ENCODE results near the gene SEC14L1. TPM values are rescaled to one million over a fixed set of nuclear protein-coding genes. Genes with fewer than 3 reads are reported as not detected.

The SEC14L1 gene
- total and polyA plus RNA-seq, 2 of the 8 experiments (the other 6 are each of a cell fraction or from before 2014, with no cell fraction given) = 27.2 to 74.4 TPM

DNA sequence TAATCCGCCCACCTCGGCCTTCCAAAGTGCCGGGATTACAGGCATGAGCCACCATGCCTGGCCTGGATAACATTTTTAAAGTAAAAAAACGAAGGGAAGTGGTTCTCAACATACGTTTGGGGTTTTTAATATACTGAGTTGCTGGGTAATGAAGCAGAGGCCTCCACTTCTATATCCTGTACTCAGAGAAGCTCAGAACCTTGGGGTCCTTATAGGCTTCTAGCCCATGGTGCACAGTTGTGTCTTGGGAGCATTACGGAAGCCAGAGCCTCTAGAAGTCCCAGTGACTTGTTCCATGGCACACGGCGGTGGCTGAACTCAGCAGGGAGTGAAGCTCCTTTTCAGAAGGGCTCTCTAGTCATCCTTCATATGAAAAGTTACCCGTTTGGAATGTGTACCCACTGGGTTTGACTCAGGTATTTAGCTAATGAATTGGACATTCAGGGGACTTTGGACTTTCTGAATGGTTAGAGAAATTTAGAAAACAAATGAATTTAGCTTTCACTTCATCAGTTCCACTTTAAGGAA is 67.0 kb downstream of the SEC14L1 start:
- Histone ChIP-seq H4K5ac (ENCODE audit: insufficient read length, low read depth, low read length) (no peak overlapping the region), H3K4me3 (ENCODE audit: extremely low read depth in 1 of 4, insufficient read depth in 2 of 4, low read depth in 3 of 4, low read length in 4 of 4) (no peak overlapping the region), H3K9ac (replicated peaks in 1 of 4; ENCODE audit: extremely low read depth in 1 of 4, low read depth in 3 of 4, low read length in 3 of 4) (no peak overlapping the region), H2BK15ac (ENCODE audit: low read length) (no peak overlapping the region), H2AK5ac (ENCODE audit: low read depth, low read length) (no peak overlapping the region), H4K8ac (ENCODE audit: extremely low read depth, insufficient read depth, low read length) (no peak overlapping the region), H3K23me2 (ENCODE audit: low read depth, low read length) (no peaks in the 10 kb centered on the region), H3K56ac (replicated peaks; ENCODE audit: insufficient read length, low read depth, low read length) (no peak overlapping the region), H3K9me3 (ENCODE audit: insufficient read depth in 2 of 2, low read depth in 1 of 2, low read length in 1 of 2) (no peaks in the 10 kb centered on the region), H2AFZ (ENCODE audit: low read length) (no peak overlapping the region), H3K27me3 (replicated peaks in 1 of 4; ENCODE audit: control insufficient read depth in 3 of 4, extremely low read depth in 1 of 4, insufficient read depth in 3 of 4, low read length in 3 of 4) (no peaks in the 10 kb centered on the region), H3K79me2 (ENCODE audit: control insufficient read depth in 1 of 2, insufficient read depth in 2 of 2, low read length in 2 of 2) (no peaks in the 10 kb centered on the region), H3K4me2 (ENCODE audit: insufficient read depth in 1 of 2, low read depth in 2 of 2, low read length in 2 of 2) (no peak overlapping the region), H3K4me1 (replicated peaks in 1 of 4; ENCODE audit: control insufficient read depth in 3 of 4, insufficient read depth in 4 of 4, low read length in 3 of 4) (no peaks in the 10 kb centered on the region; a peak in 1 of 7 replicates), H2BK120ac (replicated peaks; ENCODE audit: low read depth, low read length) (no peak overlapping the region), H4K91ac (replicated peaks; ENCODE audit: insufficient read length, low read length) (no peak overlapping the region), H3K79me1 (ENCODE audit: low read depth, low read length) (no peaks in the 10 kb centered on the region), H3K4ac (replicated peaks; ENCODE audit: insufficient read length, low read depth, low read length) (no peak overlapping the region), H3K18ac (ENCODE audit: extremely low read depth, low read length) (no peak overlapping the region), H2BK20ac (ENCODE audit: low read length) (no peak overlapping the region), H4K20me1 (replicated peaks in 1 of 2; ENCODE audit: control insufficient read depth in 1 of 2, insufficient read depth in 2 of 2, low read length in 2 of 2) (peaks cover 0 to 1% of the 10 kb centered on the region in 2 experiments), H3K27ac (ENCODE audit: low read depth, low read length) (no peak overlapping the region), H2BK5ac (ENCODE audit: low read depth, low read length) (no peak overlapping the region), H3K36me3 (ENCODE audit: control insufficient read depth in 2 of 4, insufficient read depth in 4 of 4, low read length in 3 of 4) (peaks cover 20 to 66% (median 41%) of the 10 kb centered on the region in 4 experiments), H3K23ac (ENCODE audit: insufficient read length) (no peak overlapping the region), H2BK12ac (ENCODE audit: low read depth, low read length) (no peak overlapping the region), H3K14ac (ENCODE audit: insufficient read length) (no peak overlapping the region)
- no peak for DNase-seq (ENCODE audit: low read depth in 1 of 2, low spot score in 2 of 2)
- CTCF ChIA-PET (ENCODE audit: partially characterized antibody) = interaction anchor here (0.6 to 2.1 kb wide), 14 partner anchors 12 to 151 kb away, joined by 3 to 7 read pairs (median 4); no protein-coding TSS in a partner anchor
- no peak for TF ChIP-seq HDAC6 (IDR thresholded peaks at IDR 0.05; ENCODE audit: low read depth, low read length)
- no peak for TF ChIP-seq RBBP5 (IDR thresholded peaks at IDR 0.05; ENCODE audit: borderline replicate concordance, low read depth, low read length)
- TF ChIP-seq RFX5 (IDR thresholded peaks at IDR 0.05; ENCODE audit: borderline replicate concordance, low read depth, low read length) = no peak
- TF ChIP-seq, protein P1, sequence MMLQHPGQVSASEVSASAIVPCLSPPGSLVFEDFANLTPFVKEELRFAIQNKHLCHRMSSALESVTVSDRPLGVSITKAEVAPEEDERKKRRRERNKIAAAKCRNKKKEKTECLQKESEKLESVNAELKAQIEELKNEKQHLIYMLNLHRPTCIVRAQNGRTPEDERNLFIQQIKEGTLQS (IDR thresholded peaks at IDR 0.05; ENCODE audit: insufficient read depth, low read depth, low read length) = no peak
- TF ChIP-seq CBX5 (IDR thresholded peaks at IDR 0.05; ENCODE audit: low read depth, low read length) = no peak
- TF ChIP-seq RNF2 (IDR thresholded peaks at IDR 0.05; ENCODE audit: borderline replicate concordance, low read depth, low read length, missing control alignments, poor library complexity, severe bottlenecking) = no peak
- WGBS, 2 experiments (ENCODE audit: extremely low coverage in 1 of 2, insufficient coverage in 1 of 2, insufficient read length in 1 of 2, insufficient replicate concordance in 2 of 2, low coverage in 1 of 2, low lambda C conversion rate in 2 of 2, missing lambda C conversion rate in 1 of 2) = 88% methylated on average over 9 of the region's 9 CpGs; no CpG with 5 or more reads in 1 of the 2 experiments
- FAIRE-seq = no peak
- POLR2A ChIA-PET (ENCODE audit: partially characterized antibody) = interaction anchor here (1.0 to 1.2 kb wide), 2 partner anchors 83 to 119 kb away, joined by 3 read pairs; no protein-coding TSS in a partner anchor
